ENCODE measurements around the gene GABRP. TPM values are rescaled to one million over a fixed set of nuclear protein-coding genes. Genes with fewer than 3 reads are reported as not detected.

The GABRP gene
- polyA plus RNA-seq, 1 of the 3 experiments (the other 2 are of a cell fraction): 0.03 TPM

- H3F3A ChIP-seq (replicated peaks; ENCODE audit: insufficient read depth): peaks cover 7% of the 10 kb centered on the region
- H3K4me2 ChIP-seq: peak within 1 kb of the TSS; percentile 73
- peak; percentile 95 for DNase-seq
- H3K27me3 ChIP-seq (ENCODE audit: insufficient read depth): no peaks in the 10 kb centered on the region
- peak within 1 kb of the TSS; percentile 74 to 90 for H3K4me3 ChIP-seq (ENCODE audit: low read depth in 2 of 2, low read length in 1 of 2)
- peak within 1 kb of the TSS; percentile 94 for H2AFZ ChIP-seq (ENCODE audit: low read depth)
- POLR2A ChIA-PET: no interaction called here
- H3K79me2 ChIP-seq (ENCODE audit: insufficient read depth): peaks cover 29% of the 10 kb centered on the region
- CTCF ChIA-PET: interaction anchor here (1.8 kb wide), 1 partner anchor 70 kb away, joined by 5 read pairs; no protein-coding TSS in a partner anchor
- H4K20me1 ChIP-seq (ENCODE audit: insufficient read depth): no peaks in the 10 kb centered on the region
- peak within 1 kb of the TSS; percentile 49 to 65; a peak in 3 of 4 replicates for H3K27ac ChIP-seq (ENCODE audit: low read depth in 2 of 2, low read length in 1 of 2)
- peaks cover 12% of the 10 kb centered on the region for H3K9me3 ChIP-seq
- WGBS (ENCODE audit: low lambda C conversion rate): 3% methylated on average over 16 of the region's 102 CpGs
- no peaks in the 10 kb centered on the region for H3K36me3 ChIP-seq (replicated peaks in 1 of 2; ENCODE audit: control insufficient read depth in 1 of 2, insufficient read depth in 2 of 2, low read length in 1 of 2)
- no peaks in the 10 kb centered on the region for H3K9me2 ChIP-seq
- H3K4me1 ChIP-seq (ENCODE audit: control insufficient read depth in 1 of 2, insufficient read depth in 2 of 2, low read depth in 1 of 2, low read length in 1 of 2): peaks cover 0 to 3% of the 10 kb centered on the region in 2 experiments; a peak in 2 of 4 replicates
- H3K9ac ChIP-seq: peak within 1 kb of the TSS; percentile 77
- no peak for TF ChIP-seq FOXJ3 (CRISPR knock-in tag; IDR thresholded peaks at IDR 0.05)
- TF ChIP-seq USF2 (IDR thresholded peaks at IDR 0.05; ENCODE audit: borderline replicate concordance, low read depth, low read length): no peak
- no peak for TF ChIP-seq ELF1 (IDR thresholded peaks at IDR 0.05)
- no peak for TF ChIP-seq TCF12 (IDR thresholded peaks at IDR 0.05)
- no peak for TF ChIP-seq EZH2phosphoT487 (IDR thresholded peaks at IDR 0.05; ENCODE audit: borderline replicate concordance, low read depth)
- peak; percentile 37; the same call in 1 of the 2 replicates for TF ChIP-seq REST (IDR thresholded peaks at IDR 0.05; ENCODE audit: low read depth, low read length)
- no peak for TF ChIP-seq SMC3 (IDR thresholded peaks at IDR 0.05; ENCODE audit: low read depth, low read length)
- TF ChIP-seq RXRA (IDR thresholded peaks at IDR 0.05; ENCODE audit: borderline replicate concordance, low read depth): no peak
- TF ChIP-seq CHD2 (IDR thresholded peaks at IDR 0.05; ENCODE audit: low read length, partially characterized antibody): no peak
- TF ChIP-seq IRF3 (IDR thresholded peaks at IDR 0.05; ENCODE audit: low read depth, low read length): no peak
- TF ChIP-seq ZBTB33 (IDR thresholded peaks at IDR 0.05; ENCODE audit: borderline replicate concordance, low read depth): no peak
- TF ChIP-seq RAD21 (IDR thresholded peaks at IDR 0.05; ENCODE audit: low read length): no peak; the same call in 1 of the 2 replicates
- TF ChIP-seq PBX3 (IDR thresholded peaks at IDR 0.05): no peak
- no peak for TF ChIP-seq EP300 (IDR thresholded peaks at IDR 0.05; ENCODE audit: borderline replicate concordance in 1 of 2, low read depth in 1 of 2, low read length in 1 of 2)
- no peak for TF ChIP-seq GABPA (IDR thresholded peaks at IDR 0.05; ENCODE audit: low read depth)
- TF ChIP-seq POLR2AphosphoS5 (IDR thresholded peaks at IDR 0.05; ENCODE audit: low read depth, low read length): 0 out of 2 replicates have a peak, but pooled peaks have one; percentile 17
- no peak for TF ChIP-seq NFIC (IDR thresholded peaks at IDR 0.05; ENCODE audit: borderline replicate concordance)
- TF ChIP-seq TEAD4 (IDR thresholded peaks at IDR 0.05; ENCODE audit: borderline replicate concordance, insufficient read depth): no peak
- no peak for TF ChIP-seq RCOR1 (IDR thresholded peaks at IDR 0.05; ENCODE audit: low read length)
- TF ChIP-seq TAF1 (IDR thresholded peaks at IDR 0.05; ENCODE audit: borderline replicate concordance, low read depth, low read length): peak; percentile 63
- TF ChIP-seq SIN3A (IDR thresholded peaks at IDR 0.05; ENCODE audit: borderline replicate concordance, low read depth, low read length): peak; percentile 37; the same call in 1 of the 2 replicates
- TF ChIP-seq JUND (IDR thresholded peaks at IDR 0.05): no peak
- TF ChIP-seq RFX5 (IDR thresholded peaks at IDR 0.05; ENCODE audit: low read length): no peak
- TF ChIP-seq GATA2 (CRISPR knock-in tag; IDR thresholded peaks at IDR 0.05): no peak
These were observed 78.6 kb downstream of the GABRP start, which contains the start of gene RANBP17 for GRCh38 chr5:170861917-170862766. Gene RANBP17, plus strand, starts transcription at chr5:170862018.

Data from SK-N-SH (cell line).